ENCODE measurements around the gene NDRG3.

DNA sequence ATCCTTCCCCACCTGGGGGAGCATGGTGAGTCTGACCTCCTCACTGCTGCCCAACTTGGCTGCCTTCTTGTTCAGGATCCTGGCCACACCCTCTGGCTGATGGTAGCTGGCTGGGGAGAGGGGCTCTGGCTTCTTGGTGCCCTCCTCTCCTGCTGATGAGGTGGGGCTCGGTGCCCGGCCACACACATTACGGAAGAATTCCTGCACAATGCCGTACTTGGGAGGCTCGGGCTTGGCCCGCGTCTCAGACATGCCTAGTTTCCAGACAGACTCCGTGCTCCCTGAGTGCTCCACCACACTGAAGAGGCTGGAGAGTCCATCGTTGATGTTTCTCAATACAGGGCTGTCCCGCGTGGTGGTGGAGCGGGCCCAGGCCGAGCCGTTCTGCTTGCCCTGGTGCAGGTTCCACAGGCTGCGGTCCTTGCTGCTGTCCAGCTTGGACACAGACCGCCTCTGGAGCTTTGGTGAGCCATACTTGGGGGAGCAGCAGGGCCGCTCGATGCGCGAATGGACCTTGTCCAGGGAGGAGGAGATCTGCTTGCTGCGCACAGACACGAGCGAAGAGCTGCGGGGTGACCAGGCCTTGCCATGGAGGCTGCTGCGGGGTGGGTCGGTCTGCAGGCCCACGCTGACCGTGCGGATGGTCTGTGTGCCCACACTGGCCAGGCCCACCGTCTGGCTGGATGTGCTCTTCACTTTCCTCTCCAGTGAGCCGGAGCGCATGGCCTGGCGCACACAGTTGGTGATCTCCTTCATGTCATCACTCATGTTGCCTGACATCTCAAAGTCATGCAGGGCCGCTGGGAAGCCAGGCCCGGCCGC is 47.6 kb upstream of the NDRG3 start:
- TF ChIP-seq, protein P1, sequence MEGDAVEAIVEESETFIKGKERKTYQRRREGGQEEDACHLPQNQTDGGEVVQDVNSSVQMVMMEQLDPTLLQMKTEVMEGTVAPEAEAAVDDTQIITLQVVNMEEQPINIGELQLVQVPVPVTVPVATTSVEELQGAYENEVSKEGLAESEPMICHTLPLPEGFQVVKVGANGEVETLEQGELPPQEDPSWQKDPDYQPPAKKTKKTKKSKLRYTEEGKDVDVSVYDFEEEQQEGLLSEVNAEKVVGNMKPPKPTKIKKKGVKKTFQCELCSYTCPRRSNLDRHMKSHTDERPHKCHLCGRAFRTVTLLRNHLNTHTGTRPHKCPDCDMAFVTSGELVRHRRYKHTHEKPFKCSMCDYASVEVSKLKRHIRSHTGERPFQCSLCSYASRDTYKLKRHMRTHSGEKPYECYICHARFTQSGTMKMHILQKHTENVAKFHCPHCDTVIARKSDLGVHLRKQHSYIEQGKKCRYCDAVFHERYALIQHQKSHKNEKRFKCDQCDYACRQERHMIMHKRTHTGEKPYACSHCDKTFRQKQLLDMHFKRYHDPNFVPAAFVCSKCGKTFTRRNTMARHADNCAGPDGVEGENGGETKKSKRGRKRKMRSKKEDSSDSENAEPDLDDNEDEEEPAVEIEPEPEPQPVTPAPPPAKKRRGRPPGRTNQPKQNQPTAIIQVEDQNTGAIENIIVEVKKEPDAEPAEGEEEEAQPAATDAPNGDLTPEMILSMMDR (IDR thresholded peaks at IDR 0.05; ENCODE audit: insufficient read depth, low read depth, low read length) = no peak
- no peak for TF ChIP-seq EZH2 (IDR thresholded peaks at IDR 0.05; ENCODE audit: insufficient read depth, low read length)

Measured in astrocyte (in vitro differentiated cells and primary cell).